GM21786 (cell line): ENCODE results near the gene NEDD8.

Experiments
- ATAC-seq: cut with Tn5 transposase; IDR thresholded peaks from one replicate; pipeline ENCODE4 v1.9.1; 2021; ENCODE audit not compliant: unreplicated experiment

Gene NEDD8

GRCh38 chr14:24232121-24232644 is at the start of gene NEDD8:
Gene NEDD8 (minus strand): TSS chr14:24232367. CDS start chr14:24232267, 100 bp downstream.
- ATAC-seq = peak; percentile 73

- ATAC-seq = no peak
Measured at GRCh38 chr14:24281636-24282035, 49.5 kb upstream of the NEDD8 start.

- ATAC-seq = no peak
Measured at GRCh38 chr14:24280797-24281460, 48.8 kb upstream of the NEDD8 start.

GRCh38 chr14:24279301-24280186 is 47.4 kb upstream of the NEDD8 start:
- ATAC-seq = peak; percentile 81

- no peak for ATAC-seq
Measured at GRCh38 chr14:24278424-24278823, 46.3 kb upstream of the NEDD8 start.

- ATAC-seq = no peak
Measured at GRCh38 chr14:24277606-24278321, 45.6 kb upstream of the NEDD8 start.

- ATAC-seq = no peak
Measured at GRCh38 chr14:24277071-24277470, 44.9 kb upstream of the NEDD8 start.

GRCh38 chr14:24274101-24274543 is 42.0 kb upstream of the NEDD8 start:
- peak; percentile 51 for ATAC-seq

GRCh38 chr14:24273422-24273998 is 41.3 kb upstream of the NEDD8 start:
- ATAC-seq = no peak

- no peak for ATAC-seq
Measured at GRCh38 chr14:24272467-24272866, 40.3 kb upstream of the NEDD8 start.

- no peak for ATAC-seq
Measured at GRCh38 chr14:24271834-24272263, 39.7 kb upstream of the NEDD8 start.

- ATAC-seq = peak; percentile 82
Measured at GRCh38 chr14:24271134-24271833, 39.1 kb upstream of the NEDD8 start, which contains the start of gene RABGGTA. Gene RABGGTA (minus strand): TSS chr14:24271597. CDS start chr14:24271115, 482 bp downstream.

GRCh38 chr14:24270537-24271133 is 38.5 kb upstream of the NEDD8 start:
- ATAC-seq = no peak

- ATAC-seq = no peak
Measured at GRCh38 chr14:24269910-24270536, 37.9 kb upstream of the NEDD8 start.

GRCh38 chr14:24269368-24269767 is 37.2 kb upstream of the NEDD8 start:
- no peak for ATAC-seq

- ATAC-seq = no peak
Measured at GRCh38 chr14:24268225-24268624, 36.1 kb upstream of the NEDD8 start.

GRCh38 chr14:24267516-24267915 is 35.3 kb upstream of the NEDD8 start:
- no peak for ATAC-seq

- ATAC-seq = no peak
Measured at GRCh38 chr14:24266344-24267244, 34.4 kb upstream of the NEDD8 start.
